Activated T-helper 17 cell treated with anti-CD3 and anti-CD28 coated beads, Interleukin-2, amount 50 U/mL, for 72 hours (primary cell): ENCODE data around the gene SEM1. TPM values are rescaled to one million over a fixed set of nuclear protein-coding genes. Genes with fewer than 3 reads are reported as not detected.
"Not testable (repeated sequence)": the region's sequence is repeated elsewhere in the genome, so short reads cannot be mapped to it uniquely, and the experiment has no call there.

Experiments used
- ATAC-seq: fragments of 150-1000 bp; cut with Tn5 transposase; replicated peaks from 2 replicates; pipeline ENCODE4 v1.10.0; 2021; ENCODE audit warnings: mild to moderate bottlenecking, moderate library complexity
- H3K27ac Mint-ChIP-seq: one replicate; pipeline ENCODE4 v1.8.0; 2022; ENCODE audit warnings: mixed read lengths
- H3K27me3 Mint-ChIP-seq: one replicate; pipeline ENCODE4 v1.8.0; 2022; ENCODE audit warnings: mixed read lengths
- H3K36me3 Mint-ChIP-seq: one replicate; pipeline ENCODE4 v1.8.0; 2022; ENCODE audit warnings: low read depth, mild to moderate bottlenecking, mixed read lengths
- H3K4me1 Mint-ChIP-seq: one replicate; pipeline ENCODE4 v1.8.0; 2022; ENCODE audit warnings: mixed read lengths
- H3K4me3 Mint-ChIP-seq: one replicate; pipeline ENCODE4 v1.8.0; 2022; ENCODE audit warnings: mild to moderate bottlenecking, mixed read lengths
- H3K9me3 Mint-ChIP-seq: one replicate; pipeline ENCODE4 v1.8.0; 2022; ENCODE audit warnings: mixed read lengths
- total RNA-seq, 2 donors: library from RNA; stranded (reverse); gene quantifications; one replicate each; pipeline ENCODE4 v1.2.3, GENCODE V29; 2022

Gene SEM1
- total RNA-seq, 2 donors from 2014 or later: 23.5 to 28.2 TPM

DNA sequence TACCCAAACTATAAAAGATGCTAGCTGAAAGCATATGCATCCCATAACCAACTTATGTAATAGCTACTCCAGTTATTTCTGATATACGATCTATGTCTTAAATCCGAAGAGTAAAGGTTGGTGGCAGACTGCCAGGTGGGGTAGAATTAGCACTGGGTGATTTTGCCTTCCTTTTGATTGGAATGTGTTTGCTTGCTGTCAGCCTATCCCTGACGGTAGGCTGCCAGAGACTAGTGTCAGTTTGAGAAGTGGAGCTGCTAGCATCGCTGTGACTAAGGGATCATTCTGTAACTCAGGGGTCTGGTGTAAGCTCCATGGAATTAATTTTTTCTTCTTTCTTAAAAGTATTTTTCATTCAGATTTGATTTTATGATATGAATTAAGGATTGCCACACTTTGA lies 9.5 kb upstream of the SEM1 start:
- no peaks in the 10 kb centered on the region for H3K4me1 Mint-ChIP-seq
- no peak for ATAC-seq
- H3K27me3 Mint-ChIP-seq: peaks cover 32% of the 10 kb centered on the region
- no peaks in the 10 kb centered on the region for H3K36me3 Mint-ChIP-seq
- no peak overlapping the region for H3K27ac Mint-ChIP-seq
- no peak overlapping the region for H3K4me3 Mint-ChIP-seq
- no peaks in the 10 kb centered on the region for H3K9me3 Mint-ChIP-seq

DNA sequence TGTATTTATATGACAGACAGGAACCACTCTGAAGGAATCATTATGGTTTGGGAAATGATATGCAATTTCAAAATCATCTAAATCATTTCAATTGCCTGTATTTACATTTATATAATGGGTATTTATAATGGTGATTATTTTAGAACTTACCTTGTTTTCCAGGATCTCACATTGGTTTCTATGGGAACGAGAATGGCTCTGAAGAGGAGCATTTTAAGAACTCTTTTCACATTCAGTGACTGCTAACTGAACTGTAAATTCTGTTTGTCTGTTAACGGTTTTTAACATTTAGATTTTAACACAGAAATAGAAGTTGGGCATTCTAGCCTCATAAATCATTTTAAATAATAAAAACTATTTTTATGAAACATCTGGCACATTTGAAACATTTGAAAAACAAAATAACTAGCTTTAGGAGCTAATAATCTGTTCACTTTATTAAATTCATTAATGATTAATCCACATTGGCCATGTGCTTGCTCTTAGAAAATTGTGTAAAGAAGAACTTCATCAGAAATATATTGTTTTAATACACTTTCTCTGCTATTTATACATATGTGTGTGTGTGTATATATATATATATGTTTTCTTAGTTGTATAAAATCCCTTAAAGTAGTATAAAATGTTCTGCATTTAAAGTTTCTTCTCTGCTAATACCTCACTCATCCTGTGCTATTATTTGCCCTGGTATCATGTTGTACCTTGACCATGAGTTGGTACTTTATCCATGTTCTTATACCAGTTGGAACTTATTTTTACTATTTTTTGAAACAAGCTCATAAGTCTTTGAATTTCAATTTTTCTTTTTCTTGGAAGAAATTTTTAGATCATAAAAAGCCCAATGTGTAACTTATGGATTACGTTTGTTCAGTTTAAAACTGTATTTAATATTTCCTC lies 8.7 kb upstream of the SEM1 start:
- H3K27ac Mint-ChIP-seq: no peak overlapping the region
- no peak overlapping the region for H3K4me3 Mint-ChIP-seq
- H3K36me3 Mint-ChIP-seq: no peaks in the 10 kb centered on the region
- no peaks in the 10 kb centered on the region for H3K9me3 Mint-ChIP-seq
- ATAC-seq: no peak
- peaks cover 34% of the 10 kb centered on the region for H3K27me3 Mint-ChIP-seq
- no peaks in the 10 kb centered on the region for H3K4me1 Mint-ChIP-seq

DNA sequence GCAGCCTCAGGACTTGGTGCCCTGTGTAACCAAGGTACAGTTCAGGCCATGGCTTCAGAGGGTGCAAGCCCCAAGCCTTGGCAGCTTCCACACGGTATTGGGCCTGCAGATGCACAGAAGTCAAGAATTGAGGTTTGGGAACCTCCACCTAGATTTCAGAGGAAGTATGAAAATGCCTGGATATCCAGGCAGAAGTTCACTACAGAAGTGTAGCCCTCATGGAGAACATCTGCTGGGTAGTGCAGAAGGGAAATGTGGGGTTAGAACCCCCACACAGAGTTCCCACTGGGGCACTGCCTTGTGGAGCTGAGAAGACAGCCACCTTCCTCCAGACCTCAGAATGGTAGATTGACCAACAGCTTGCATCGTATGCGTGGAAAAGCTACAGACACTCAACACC lies 3.4 kb upstream of the SEM1 start:
- ATAC-seq: no peak
- Mint-ChIP-seq H3K4me1 (no peaks in the 10 kb centered on the region), H3K4me3 (no peak overlapping the region), H3K27me3 (peaks cover 17% of the 10 kb centered on the region), H3K27ac (no peak overlapping the region), H3K36me3 (no peaks in the 10 kb centered on the region), H3K9me3 (no peaks in the 10 kb centered on the region)

DNA sequence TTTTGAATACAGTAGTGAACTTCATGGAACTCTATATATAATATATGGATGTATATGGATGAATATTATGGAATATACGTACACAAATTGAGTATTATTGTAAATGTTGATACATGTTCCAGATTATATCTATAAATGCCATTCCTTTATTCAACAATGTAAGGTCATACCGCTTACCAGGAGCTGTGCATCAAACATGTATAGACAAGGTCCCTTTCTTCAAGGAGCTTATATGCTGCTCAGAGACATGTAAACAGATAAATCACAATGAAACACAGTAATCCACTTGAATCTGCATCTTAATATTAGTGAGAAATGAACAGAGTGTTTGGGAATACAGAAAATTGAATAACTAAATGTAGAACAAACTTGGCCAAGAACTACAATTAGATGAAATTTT lies 898 bp upstream of the SEM1 start:
- Mint-ChIP-seq H3K4me3 (peak overlapping the region; percentile 90), H3K27me3 (peaks cover 3% of the 10 kb centered on the region), H3K36me3 (peaks cover 24% of the 10 kb centered on the region), H3K4me1 (peaks cover 3% of the 10 kb centered on the region), H3K27ac (no peak overlapping the region), H3K9me3 (no peaks in the 10 kb centered on the region)
- no peak for ATAC-seq

DNA sequence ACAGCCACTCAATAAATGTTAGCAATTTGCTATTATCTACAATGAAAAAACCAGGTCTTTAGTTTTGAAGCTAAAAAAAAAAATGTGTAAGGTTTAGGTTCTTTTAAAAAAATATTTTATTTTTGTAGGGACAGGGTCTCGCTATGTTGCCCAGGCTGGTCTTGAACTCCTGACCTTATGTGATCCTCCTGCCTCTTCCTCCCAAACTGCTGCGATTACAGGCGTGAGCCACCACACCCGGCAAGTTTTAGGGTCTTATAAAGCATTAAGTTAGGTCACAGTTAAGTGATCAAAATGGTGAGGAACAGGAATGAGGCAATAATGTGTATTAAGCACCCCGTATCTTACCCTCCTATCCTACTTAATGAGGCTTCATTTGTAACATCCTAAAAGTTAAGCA lies 774 bp downstream of the SEM1 start:
- H3K36me3 Mint-ChIP-seq: peaks cover 32% of the 10 kb centered on the region
- H3K4me1 Mint-ChIP-seq: peaks cover 3% of the 10 kb centered on the region
- peak overlapping the region; percentile 90 for H3K4me3 Mint-ChIP-seq
- H3K9me3 Mint-ChIP-seq: no peaks in the 10 kb centered on the region
- H3K27me3 Mint-ChIP-seq: no peaks in the 10 kb centered on the region
- no peak for ATAC-seq
- peak overlapping the region; percentile 96 for H3K27ac Mint-ChIP-seq

DNA sequence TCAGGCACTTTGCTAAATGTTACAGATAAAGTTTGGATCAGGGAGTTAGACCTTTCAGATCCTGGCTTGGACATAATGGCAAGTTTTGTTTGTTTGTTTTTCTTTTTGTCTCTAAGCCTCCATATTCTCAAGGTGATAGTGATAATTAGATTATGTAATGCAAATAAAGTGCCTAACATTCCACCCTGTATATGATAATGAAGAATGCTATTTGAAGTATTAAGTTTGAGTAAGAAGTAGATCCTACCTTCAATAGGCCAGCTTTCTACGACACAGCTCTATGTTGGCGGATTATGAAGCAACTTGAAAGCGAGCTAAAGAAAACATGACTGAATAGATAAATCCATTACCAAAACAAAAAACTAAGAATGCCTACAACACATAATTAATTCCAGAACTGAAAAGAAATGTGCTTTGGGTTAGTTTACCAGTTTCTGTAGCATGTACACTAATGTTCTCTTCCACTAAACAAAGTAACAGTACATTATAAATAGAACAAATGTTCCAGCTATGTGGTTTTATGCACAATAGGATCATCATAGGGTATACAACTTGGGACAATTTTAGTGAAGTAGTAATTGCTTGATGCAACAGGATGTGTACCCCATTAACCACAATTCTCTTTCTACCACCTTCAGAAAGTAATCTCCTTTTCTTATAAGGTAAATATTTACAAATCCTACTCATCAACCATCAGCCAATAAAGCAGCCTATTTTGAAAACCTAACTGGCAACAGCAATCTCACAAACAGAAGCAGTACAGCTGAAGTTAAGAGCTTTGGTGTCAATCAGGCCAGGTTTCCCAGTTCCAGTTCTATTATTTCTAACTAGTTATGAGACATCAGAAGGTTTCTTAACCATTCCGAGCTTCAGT lies 1.5 kb downstream of the SEM1 start:
- ATAC-seq: no peak
- peaks cover 3% of the 10 kb centered on the region for H3K4me1 Mint-ChIP-seq
- peak overlapping the region; percentile 90 for H3K4me3 Mint-ChIP-seq
- peaks cover 32% of the 10 kb centered on the region for H3K36me3 Mint-ChIP-seq
- H3K27me3 Mint-ChIP-seq: no peaks in the 10 kb centered on the region
- H3K27ac Mint-ChIP-seq: peak overlapping the region; percentile 96
- H3K9me3 Mint-ChIP-seq: no peaks in the 10 kb centered on the region

DNA sequence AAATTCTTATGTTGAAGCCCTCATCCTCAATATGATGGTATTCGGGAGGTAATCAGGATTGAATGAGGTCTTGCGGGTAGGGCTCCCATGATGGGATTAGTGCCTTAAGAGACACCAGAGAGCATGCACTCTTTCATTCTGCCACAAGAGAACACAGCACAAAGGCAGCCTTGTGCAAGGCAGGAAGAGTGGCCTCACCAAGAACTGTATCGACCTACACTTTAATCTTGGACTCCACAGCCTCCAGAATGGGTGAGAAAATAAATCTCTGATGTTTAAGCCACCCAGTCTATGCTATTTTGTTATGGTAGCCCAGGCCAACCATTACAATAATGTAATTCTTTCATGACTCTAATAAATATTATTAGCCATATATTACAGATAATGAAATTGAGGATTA lies 8.4 kb downstream of the SEM1 start:
- Mint-ChIP-seq H3K4me1 (peaks cover 27% of the 10 kb centered on the region), H3K9me3 (no peaks in the 10 kb centered on the region), H3K4me3 (peak overlapping the region; percentile 22), H3K36me3 (peaks cover 55% of the 10 kb centered on the region), H3K27me3 (no peaks in the 10 kb centered on the region), H3K27ac (peak overlapping the region; percentile 43)
- no peak for ATAC-seq

DNA sequence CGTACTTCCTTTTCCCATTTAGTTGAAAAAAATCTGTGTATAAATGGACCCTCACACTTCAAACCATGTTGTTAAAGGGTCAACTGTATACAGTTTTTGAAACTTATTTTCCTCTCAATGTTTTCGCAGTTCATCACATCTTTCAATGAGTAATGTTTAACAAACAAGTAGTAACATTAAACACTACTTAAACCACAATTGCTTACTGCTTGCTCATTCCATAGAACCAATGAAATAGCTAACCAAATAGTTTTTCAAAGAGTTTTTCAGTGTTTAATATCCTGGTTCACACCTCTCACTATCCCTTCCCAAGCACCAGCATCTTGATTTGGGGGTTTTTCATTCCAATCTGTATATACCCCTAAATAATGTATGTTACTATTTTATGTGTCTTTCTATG lies 9.1 kb downstream of the SEM1 start:
- Mint-ChIP-seq H3K27ac (no peak overlapping the region), H3K4me3 (no peak overlapping the region)

DNA sequence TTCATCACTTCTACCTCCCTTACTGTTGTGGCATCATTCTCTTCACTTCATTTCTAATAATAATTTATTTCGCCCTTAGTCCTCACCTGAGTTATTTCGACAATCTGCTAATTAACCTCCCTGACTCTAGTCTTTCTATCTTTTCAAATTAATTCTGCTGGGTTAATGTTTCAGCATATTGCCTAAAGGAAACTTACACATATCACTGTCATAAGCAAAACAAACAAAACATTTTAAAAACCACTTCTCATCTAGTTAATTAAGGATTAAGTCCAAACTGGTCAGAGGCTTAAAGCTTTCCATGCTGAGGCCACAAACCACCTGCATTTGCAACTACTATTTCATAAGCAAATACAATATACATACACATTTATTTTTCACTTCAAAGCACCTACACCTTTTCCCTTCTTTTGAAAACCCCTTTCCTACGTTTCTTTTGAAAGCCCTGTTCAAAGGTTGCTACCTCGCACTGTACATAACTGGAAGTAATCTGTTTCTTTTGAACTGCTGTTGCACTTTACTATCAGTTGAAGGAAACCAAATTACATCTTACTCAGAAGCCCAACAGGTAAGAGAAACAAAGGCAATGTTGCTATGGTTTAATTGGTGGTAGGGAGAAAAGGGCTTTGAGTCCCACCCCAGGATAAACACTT lies 10.3 kb downstream of the SEM1 start:
- peaks cover 27% of the 10 kb centered on the region for H3K4me1 Mint-ChIP-seq
- no peaks in the 10 kb centered on the region for H3K9me3 Mint-ChIP-seq
- no peak overlapping the region for H3K27ac Mint-ChIP-seq
- H3K27me3 Mint-ChIP-seq: no peaks in the 10 kb centered on the region
- peaks cover 48% of the 10 kb centered on the region for H3K36me3 Mint-ChIP-seq
- H3K4me3 Mint-ChIP-seq: no peak overlapping the region
- ATAC-seq: no peak

More for the DNA sequence above, 9.1 kb downstream of the SEM1 start:
- Mint-ChIP-seq H3K9me3 (no peaks in the 10 kb centered on the region), H3K27me3 (no peaks in the 10 kb centered on the region), H3K36me3 (peaks cover 48% of the 10 kb centered on the region), H3K4me1 (peaks cover 27% of the 10 kb centered on the region)
- ATAC-seq: no peak

DNA sequence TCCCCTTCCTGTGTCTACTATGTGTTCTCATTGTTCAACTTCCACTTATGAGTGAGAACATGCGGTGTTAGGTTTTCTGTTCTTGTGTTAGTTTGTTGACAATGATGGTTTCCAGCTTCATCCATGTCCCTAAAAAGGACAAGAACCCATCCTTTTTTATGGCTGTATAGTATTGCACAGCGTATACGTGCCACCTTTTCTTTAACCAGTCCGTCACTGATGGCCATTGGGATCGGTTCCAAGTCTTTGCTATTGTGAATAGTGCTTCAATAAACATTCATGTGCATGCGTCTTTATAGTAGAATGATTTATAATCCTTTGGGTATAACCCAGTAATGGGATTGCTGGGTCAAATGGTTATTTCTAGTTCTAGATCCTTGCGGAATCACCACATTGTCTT lies 11.2 kb downstream of the SEM1 start:
- H3K9me3 Mint-ChIP-seq, H3K4me3 Mint-ChIP-seq, ATAC-seq, H3K27ac Mint-ChIP-seq, H3K27me3 Mint-ChIP-seq: not testable (repeated sequence)
- peaks cover 27% of the 10 kb centered on the region for H3K4me1 Mint-ChIP-seq
- peaks cover 57% of the 10 kb centered on the region for H3K36me3 Mint-ChIP-seq

DNA sequence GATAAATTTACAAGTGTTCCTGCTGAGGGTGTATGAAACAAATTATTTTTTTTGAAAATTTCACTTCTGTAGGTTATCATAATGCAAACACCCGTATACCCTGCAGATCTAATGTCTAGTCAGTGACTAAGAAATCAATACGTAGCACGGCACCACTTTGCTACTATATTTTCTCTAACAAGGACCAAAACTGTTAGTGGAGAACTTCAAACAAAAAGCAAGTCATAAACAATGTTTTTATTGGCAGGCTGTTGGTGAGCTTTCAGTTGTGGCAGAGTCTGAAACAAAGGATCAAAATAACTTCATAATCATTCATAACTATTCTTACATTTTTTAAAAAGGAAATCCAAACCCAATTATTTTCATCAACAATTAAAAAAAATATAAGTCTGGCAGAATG lies 11.8 kb downstream of the SEM1 start:
- Mint-ChIP-seq H3K4me1 (peaks cover 27% of the 10 kb centered on the region), H3K4me3 (no peak overlapping the region), H3K27ac (no peak overlapping the region), H3K27me3 (no peaks in the 10 kb centered on the region), H3K36me3 (peaks cover 63% of the 10 kb centered on the region), H3K9me3 (no peaks in the 10 kb centered on the region)
- no peak for ATAC-seq

DNA sequence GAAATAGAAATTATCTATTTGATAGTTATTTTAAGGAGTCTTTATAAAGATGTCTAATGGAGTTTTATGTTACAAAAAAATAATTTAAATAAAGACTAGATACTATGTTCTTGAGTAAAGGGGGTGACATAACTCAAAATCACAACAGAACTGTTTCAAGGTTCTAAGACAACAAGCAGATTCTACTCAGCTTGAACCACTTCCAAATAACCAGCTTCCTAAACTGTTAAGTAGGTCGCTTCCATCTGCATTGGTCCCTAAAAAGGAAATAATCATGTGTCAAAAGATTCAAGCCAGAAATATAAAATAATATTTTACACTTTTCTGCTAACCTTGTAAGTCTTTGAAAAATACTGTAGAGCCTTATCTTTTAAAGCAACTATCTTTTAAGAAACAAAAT lies 14.1 kb downstream of the SEM1 start:
- no peaks in the 10 kb centered on the region for H3K9me3 Mint-ChIP-seq
- H3K27ac Mint-ChIP-seq: no peak overlapping the region
- no peak for ATAC-seq
- H3K27me3 Mint-ChIP-seq: no peaks in the 10 kb centered on the region
- peaks cover 70% of the 10 kb centered on the region for H3K36me3 Mint-ChIP-seq
- H3K4me3 Mint-ChIP-seq: no peak overlapping the region
- H3K4me1 Mint-ChIP-seq: peaks cover 18% of the 10 kb centered on the region

DNA sequence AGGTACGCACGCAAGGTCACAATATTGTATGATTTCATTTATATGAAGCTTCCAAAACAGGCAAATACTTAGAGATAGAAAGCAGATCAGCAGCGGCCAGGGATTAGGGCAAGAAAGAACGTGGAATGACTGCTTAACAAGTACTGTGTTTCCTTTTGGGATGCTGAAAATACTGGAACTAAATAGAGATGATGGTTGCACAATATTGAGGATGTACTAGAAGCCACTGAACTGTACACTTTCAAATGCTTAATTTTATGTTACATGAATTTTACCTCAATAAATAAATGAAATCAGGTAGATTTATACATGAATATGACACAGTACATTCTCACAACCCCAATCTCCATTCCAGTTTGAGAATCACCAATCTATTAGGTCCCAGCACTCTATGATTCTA lies 15.6 kb downstream of the SEM1 start:
- H3K4me1 Mint-ChIP-seq: peaks cover 4% of the 10 kb centered on the region
- H3K36me3 Mint-ChIP-seq: peaks cover 79% of the 10 kb centered on the region
- H3K9me3 Mint-ChIP-seq: no peaks in the 10 kb centered on the region
- H3K4me3 Mint-ChIP-seq: no peak overlapping the region
- ATAC-seq: no peak
- H3K27me3 Mint-ChIP-seq: no peaks in the 10 kb centered on the region
- H3K27ac Mint-ChIP-seq: no peak overlapping the region

DNA sequence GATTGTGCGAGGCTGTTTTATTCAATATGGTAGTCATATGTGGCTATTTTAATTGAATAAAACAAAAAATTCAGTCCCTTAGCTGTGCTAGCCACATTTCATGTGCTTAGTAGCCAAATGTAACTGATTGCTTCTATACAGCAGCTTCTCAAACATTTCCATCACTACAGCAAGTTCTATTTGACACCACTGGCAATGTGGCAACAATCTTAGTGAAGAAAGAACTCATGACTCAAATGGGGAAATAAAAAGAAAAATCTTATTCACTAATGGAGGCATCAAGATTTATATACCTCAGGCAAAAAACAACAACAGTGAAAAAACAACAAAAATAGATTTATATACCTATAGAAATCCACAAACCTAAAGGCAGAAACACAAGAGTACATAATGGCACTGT lies 17.9 kb downstream of the SEM1 start:
- no peaks in the 10 kb centered on the region for H3K27me3 Mint-ChIP-seq
- no peak overlapping the region for H3K4me3 Mint-ChIP-seq
- no peak for ATAC-seq
- no peaks in the 10 kb centered on the region for H3K9me3 Mint-ChIP-seq
- no peak overlapping the region for H3K27ac Mint-ChIP-seq
- H3K36me3 Mint-ChIP-seq: peaks cover 81% of the 10 kb centered on the region
- H3K4me1 Mint-ChIP-seq: no peaks in the 10 kb centered on the region
